ENCODE results near the gene ARID3C. TPM values are rescaled to one million over a fixed set of nuclear protein-coding genes. Genes with fewer than 3 reads are reported as not detected.

The ARID3C gene
- total RNA-seq, 1 experiment from 2014 or later: 0.42 TPM

DNA sequence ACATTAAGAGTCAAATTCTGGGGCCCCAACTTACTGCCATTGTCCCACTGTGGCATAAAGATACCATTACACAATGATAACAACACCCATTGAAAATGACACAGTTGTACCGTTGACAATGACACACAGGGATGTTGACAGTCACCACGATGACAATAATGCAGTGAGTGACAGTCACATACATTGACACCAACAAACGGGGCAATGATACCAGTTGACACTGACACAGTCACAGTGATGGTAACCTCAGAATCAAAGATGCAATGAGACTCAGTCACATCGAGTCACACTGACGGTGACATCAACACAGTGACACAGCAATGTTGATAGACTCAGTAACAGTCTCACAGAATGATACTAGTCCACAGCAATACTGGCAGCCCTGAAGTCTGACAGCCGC lies 56.2 kb downstream of the ARID3C start:
- Histone ChIP-seq H3K27ac (ENCODE audit: low read depth, low read length) (no peak overlapping the region), H3K27me3 (ENCODE audit: insufficient read depth, low read length) (no peaks in the 10 kb centered on the region)
- POLR2A ChIA-PET: no interaction called here

GRCh38 chr9:34572092-34572491 lies 56.8 kb downstream of the ARID3C start:
- no peak for DNase-seq (ENCODE audit: low read depth, low spot score)
- no peak overlapping the region for H2AFZ ChIP-seq (ENCODE audit: low read depth, low read length, poor library complexity, severe bottlenecking)
- TF ChIP-seq EZH2 (IDR thresholded peaks at IDR 0.05): no peak
- TF ChIP-seq YY1 (IDR thresholded peaks at IDR 0.05; ENCODE audit: extremely low read depth, insufficient replicate concordance, low read depth, low read length): no peak
- TF ChIP-seq, protein P1, sequence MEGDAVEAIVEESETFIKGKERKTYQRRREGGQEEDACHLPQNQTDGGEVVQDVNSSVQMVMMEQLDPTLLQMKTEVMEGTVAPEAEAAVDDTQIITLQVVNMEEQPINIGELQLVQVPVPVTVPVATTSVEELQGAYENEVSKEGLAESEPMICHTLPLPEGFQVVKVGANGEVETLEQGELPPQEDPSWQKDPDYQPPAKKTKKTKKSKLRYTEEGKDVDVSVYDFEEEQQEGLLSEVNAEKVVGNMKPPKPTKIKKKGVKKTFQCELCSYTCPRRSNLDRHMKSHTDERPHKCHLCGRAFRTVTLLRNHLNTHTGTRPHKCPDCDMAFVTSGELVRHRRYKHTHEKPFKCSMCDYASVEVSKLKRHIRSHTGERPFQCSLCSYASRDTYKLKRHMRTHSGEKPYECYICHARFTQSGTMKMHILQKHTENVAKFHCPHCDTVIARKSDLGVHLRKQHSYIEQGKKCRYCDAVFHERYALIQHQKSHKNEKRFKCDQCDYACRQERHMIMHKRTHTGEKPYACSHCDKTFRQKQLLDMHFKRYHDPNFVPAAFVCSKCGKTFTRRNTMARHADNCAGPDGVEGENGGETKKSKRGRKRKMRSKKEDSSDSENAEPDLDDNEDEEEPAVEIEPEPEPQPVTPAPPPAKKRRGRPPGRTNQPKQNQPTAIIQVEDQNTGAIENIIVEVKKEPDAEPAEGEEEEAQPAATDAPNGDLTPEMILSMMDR (IDR thresholded peaks at IDR 0.05 in 2 of 3, conservative IDR thresholded peaks at IDR 0.05 in 1 of 3; ENCODE audit: borderline replicate concordance in 1 of 3, insufficient read depth in 1 of 3, low read depth in 2 of 3, low read length in 2 of 3): no peak
- no peak for TF ChIP-seq SRF (IDR thresholded peaks at IDR 0.05; ENCODE audit: low read depth)
- no peak for TF ChIP-seq CEBPB (IDR thresholded peaks at IDR 0.05; ENCODE audit: low read depth)
- TF ChIP-seq RAD21 (IDR thresholded peaks at IDR 0.05; ENCODE audit: low read depth): no peak
- no peak for TF ChIP-seq ELF1 (IDR thresholded peaks at IDR 0.05; ENCODE audit: borderline replicate concordance, low read depth)
- no peak for TF ChIP-seq POLR2A (IDR thresholded peaks at IDR 0.05; ENCODE audit: borderline replicate concordance, extremely low read depth, insufficient read depth, insufficient read length)
- no peak for TF ChIP-seq EGR1 (IDR thresholded peaks at IDR 0.05; ENCODE audit: low read depth)
- TF ChIP-seq CBX3 (IDR thresholded peaks at IDR 0.05; ENCODE audit: low read depth): no peak
- TF ChIP-seq POLR2AphosphoS5 (IDR thresholded peaks at IDR 0.05; ENCODE audit: low read depth, low read length): no peak
- no peak for TF ChIP-seq FOSL1 (IDR thresholded peaks at IDR 0.05; ENCODE audit: low read depth)

More for the DNA sequence above, 56.2 kb downstream of the ARID3C start:
- no peaks in the 10 kb centered on the region for H4K20me1 ChIP-seq (ENCODE audit: insufficient read depth)
- H2AFZ ChIP-seq (ENCODE audit: low read depth, low read length, poor library complexity, severe bottlenecking): no peak overlapping the region
- ChIA-PET CTCF (interaction anchor here (1.5 kb wide), 1 partner anchor 19 kb away, joined by 3 read pairs; no protein-coding TSS in a partner anchor), RAD21 (ENCODE audit: low non-redundant PET in 1 of 2, low total read pairs in 2 of 2, uncharacterized antibody in 2 of 2, unreplicated experiment in 2 of 2) (no interaction called here)
- H3K9me2 ChIP-seq (ENCODE audit: insufficient read depth): no peaks in the 10 kb centered on the region
- no peak overlapping the region for H3K4me3 ChIP-seq (replicated peaks in 1 of 2; ENCODE audit: low read depth in 1 of 2, low read length in 2 of 2)
- no peaks in the 10 kb centered on the region; a peak in 1 of 4 replicates for H3K4me1 ChIP-seq (ENCODE audit: control insufficient read depth in 1 of 2, insufficient read depth in 2 of 2, low read length in 2 of 2)
- TF ChIP-seq FOSL1 (IDR thresholded peaks at IDR 0.05; ENCODE audit: low read depth) (no peak), SRF (IDR thresholded peaks at IDR 0.05; ENCODE audit: low read depth) (no peak), TCF7L2 (IDR thresholded peaks at IDR 0.05; ENCODE audit: borderline replicate concordance, extremely low read depth, insufficient read depth, insufficient read length) (no peak), CBX3 (IDR thresholded peaks at IDR 0.05; ENCODE audit: low read depth) (no peak), SP1 (IDR thresholded peaks at IDR 0.05; ENCODE audit: low read depth) (no peak), ZNF274 (IDR thresholded peaks at IDR 0.05; ENCODE audit: low read depth, low read length) (no peak)
- TF ChIP-seq, protein P2, sequence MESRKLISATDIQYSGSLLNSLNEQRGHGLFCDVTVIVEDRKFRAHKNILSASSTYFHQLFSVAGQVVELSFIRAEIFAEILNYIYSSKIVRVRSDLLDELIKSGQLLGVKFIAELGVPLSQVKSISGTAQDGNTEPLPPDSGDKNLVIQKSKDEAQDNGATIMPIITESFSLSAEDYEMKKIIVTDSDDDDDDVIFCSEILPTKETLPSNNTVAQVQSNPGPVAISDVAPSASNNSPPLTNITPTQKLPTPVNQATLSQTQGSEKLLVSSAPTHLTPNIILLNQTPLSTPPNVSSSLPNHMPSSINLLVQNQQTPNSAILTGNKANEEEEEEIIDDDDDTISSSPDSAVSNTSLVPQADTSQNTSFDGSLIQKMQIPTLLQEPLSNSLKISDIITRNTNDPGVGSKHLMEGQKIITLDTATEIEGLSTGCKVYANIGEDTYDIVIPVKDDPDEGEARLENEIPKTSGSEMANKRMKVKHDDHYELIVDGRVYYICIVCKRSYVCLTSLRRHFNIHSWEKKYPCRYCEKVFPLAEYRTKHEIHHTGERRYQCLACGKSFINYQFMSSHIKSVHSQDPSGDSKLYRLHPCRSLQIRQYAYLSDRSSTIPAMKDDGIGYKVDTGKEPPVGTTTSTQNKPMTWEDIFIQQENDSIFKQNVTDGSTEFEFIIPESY (IDR thresholded peaks at IDR 0.05; ENCODE audit: extremely low read depth, insufficient replicate concordance, low read length): no peak
- intact Hi-C loops (cut with micrococcal nuclease): no loop called here
- ATAC-seq: no peak
- no peak overlapping the region for H3K9ac ChIP-seq (ENCODE audit: low read length)
- no TSS peak for BruUV-seq (replicated peaks)
- no peaks in the 10 kb centered on the region for H3K79me2 ChIP-seq (ENCODE audit: insufficient read depth, low read length)
- DNase-seq (ENCODE audit: low read depth, low spot score): no peak
- H3K4me2 ChIP-seq (ENCODE audit: low read length): no peak overlapping the region
- H3K9me3 ChIP-seq (ENCODE audit: control insufficient read depth in 1 of 2, insufficient read depth in 1 of 2, low read depth in 1 of 2, low read length in 2 of 2): no peaks in the 10 kb centered on the region
- H3K36me3 ChIP-seq (ENCODE audit: control insufficient read depth in 1 of 2, insufficient read depth in 2 of 2, low read length in 2 of 2): no peaks in the 10 kb centered on the region

More at GRCh38 chr9:34572092-34572491, 56.8 kb downstream of the ARID3C start:
- Histone ChIP-seq H3K4me3 (replicated peaks in 1 of 2; ENCODE audit: low read depth in 1 of 2, low read length in 2 of 2) (no peak overlapping the region), H3K4me1 (ENCODE audit: control insufficient read depth in 1 of 2, insufficient read depth in 2 of 2, low read length in 2 of 2) (no peaks in the 10 kb centered on the region; a peak in 1 of 4 replicates), H3K9ac (ENCODE audit: low read length) (no peak overlapping the region), H3K79me2 (ENCODE audit: insufficient read depth, low read length) (no peaks in the 10 kb centered on the region), H3K27ac (ENCODE audit: low read depth, low read length) (no peak overlapping the region), H3K36me3 (ENCODE audit: control insufficient read depth in 1 of 2, insufficient read depth in 2 of 2, low read length in 2 of 2) (no peaks in the 10 kb centered on the region), H3K27me3 (ENCODE audit: insufficient read depth, low read length) (no peaks in the 10 kb centered on the region), H3K9me3 (ENCODE audit: control insufficient read depth in 1 of 2, insufficient read depth in 1 of 2, low read depth in 1 of 2, low read length in 2 of 2) (no peaks in the 10 kb centered on the region), H3K9me2 (ENCODE audit: insufficient read depth) (no peaks in the 10 kb centered on the region), H3K4me2 (ENCODE audit: low read length) (no peak overlapping the region), H4K20me1 (ENCODE audit: insufficient read depth) (no peaks in the 10 kb centered on the region)
- ATAC-seq: no peak
- ChIA-PET POLR2A (no interaction called here), RAD21 (ENCODE audit: low non-redundant PET in 1 of 2, low total read pairs in 2 of 2, uncharacterized antibody in 2 of 2, unreplicated experiment in 2 of 2) (no interaction called here), CTCF (no interaction called here)
- BruUV-seq (replicated peaks): no TSS peak
- intact Hi-C loops (cut with micrococcal nuclease): no loop called here

Measured in HCT116 (cell line).